ENCODE results near the gene B4GALT6. TPM values are rescaled to one million over a fixed set of nuclear protein-coding genes. Genes with fewer than 3 reads are reported as not detected.

B4GALT6 gene
- total RNA-seq, 2 experiments from 2014 or later, result 2.6 to 3.3 TPM

DNA sequence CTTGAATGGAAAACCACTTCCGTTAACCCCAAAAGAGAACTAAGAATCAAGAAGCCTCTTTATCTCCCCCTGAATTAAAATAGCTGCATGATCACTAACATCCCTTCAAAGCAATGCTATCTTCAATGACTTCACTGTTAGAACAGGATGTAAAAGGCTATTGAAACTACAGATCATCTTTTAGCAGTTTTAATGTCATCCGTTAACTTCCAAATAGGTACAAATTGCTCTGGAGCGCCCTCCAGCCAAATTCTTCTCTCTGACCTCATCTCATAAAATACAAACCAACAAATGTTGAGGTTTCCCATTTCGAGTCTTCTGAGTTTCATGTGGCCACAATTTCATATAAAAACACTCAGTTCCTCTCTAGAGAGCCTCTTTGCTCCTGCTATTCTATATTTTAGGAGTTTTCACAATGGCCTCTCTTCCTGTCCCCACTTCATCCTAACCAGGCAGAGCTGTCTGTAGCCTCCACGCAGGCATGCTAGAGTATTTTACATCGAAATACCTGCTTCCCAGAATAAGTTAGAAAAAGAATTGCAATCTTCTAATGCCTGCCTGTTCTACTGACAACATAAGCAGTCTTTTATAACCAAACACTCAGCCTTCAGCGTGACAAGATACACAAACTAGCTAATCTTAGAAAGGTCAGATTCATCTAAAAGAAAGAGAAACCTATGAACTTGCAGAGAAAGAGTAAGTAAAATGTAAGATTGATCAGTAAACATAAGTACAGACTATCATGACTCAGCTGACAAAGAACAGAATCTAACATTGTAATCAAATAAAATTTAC lies 37.9 kb downstream of the B4GALT6 start:
- ChIA-PET CTCF (no interaction called here), POLR2A (interaction anchor here (1.1 kb wide), 1 partner anchor 12 kb away, joined by 3 read pairs; no protein-coding TSS in a partner anchor)
- no peak for DNase-seq
- intact Hi-C loops (cut with micrococcal nuclease), result loop anchor here (1.0 to 5.0 kb wide), 2 partner anchors 13 to 36 kb away; partner anchors contain the start of gene B4GALT6
- no peaks in the 10 kb centered on the region for H3K9me3 Mint-ChIP-seq
- H3K27me3 Mint-ChIP-seq, result peaks cover 7% of the 10 kb centered on the region
- H3K36me3 Mint-ChIP-seq, result no peaks in the 10 kb centered on the region
- no peak overlapping the region for H3K4me3 Mint-ChIP-seq
- H3K27ac Mint-ChIP-seq, result no peak overlapping the region
- peaks cover 12% of the 10 kb centered on the region for H3K4me1 Mint-ChIP-seq (ENCODE audit: low read depth)

DNA sequence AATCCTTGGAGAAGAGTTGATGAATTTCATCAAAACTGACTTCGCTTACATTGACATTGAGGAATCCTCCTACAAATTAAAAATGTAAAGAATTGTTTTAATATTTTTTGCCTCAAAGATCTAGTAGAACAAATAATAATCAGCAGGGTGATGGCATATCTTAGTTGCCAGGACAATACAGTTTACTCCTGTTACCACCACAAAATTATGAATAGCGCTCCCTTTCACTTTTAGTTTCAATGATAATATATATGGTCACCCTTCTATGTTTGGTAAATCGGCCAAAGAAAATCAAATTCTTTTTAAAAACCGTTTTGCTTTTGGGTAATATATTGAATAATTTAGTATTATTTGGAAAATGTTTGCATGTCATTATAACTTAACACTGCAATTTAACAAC lies 39.0 kb downstream of the B4GALT6 start:
- CTCF ChIA-PET, result no interaction called here
- intact Hi-C loops (cut with micrococcal nuclease), result loop anchor here (5.0 kb wide), 1 partner anchor 37 kb away; the partner anchor contains the start of gene B4GALT6

DNA sequence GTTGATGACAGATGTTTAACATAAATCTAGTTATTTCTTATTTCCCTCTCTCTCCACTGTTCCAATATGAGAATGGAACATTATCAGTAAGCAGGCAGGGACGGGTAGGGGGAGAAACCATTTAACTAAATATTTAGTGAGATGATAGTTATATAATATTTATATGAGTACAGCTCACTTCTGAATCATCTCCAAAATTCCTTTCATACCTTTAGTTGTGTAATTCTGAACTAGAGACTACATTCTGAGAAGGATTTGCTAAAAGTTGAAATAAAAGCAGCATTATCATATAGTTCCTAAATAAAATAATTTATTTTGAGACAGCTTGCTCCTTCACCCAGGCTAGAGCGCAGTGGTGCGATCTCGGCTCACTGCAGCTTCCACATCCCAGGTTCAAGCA lies 41.4 kb downstream of the B4GALT6 start:
- CTCF ChIA-PET, result no interaction called here

More for the DNA sequence above, 39.0 kb downstream of the B4GALT6 start:
- Mint-ChIP-seq H3K4me3 (no peak overlapping the region), H3K27ac (no peak overlapping the region), H3K4me1 (ENCODE audit: low read depth) (peaks cover 11% of the 10 kb centered on the region), H3K36me3 (no peaks in the 10 kb centered on the region), H3K27me3 (peaks cover 3% of the 10 kb centered on the region), H3K9me3 (no peaks in the 10 kb centered on the region)
- DNase-seq, result no peak
- POLR2A ChIA-PET, result no interaction called here

DNA sequence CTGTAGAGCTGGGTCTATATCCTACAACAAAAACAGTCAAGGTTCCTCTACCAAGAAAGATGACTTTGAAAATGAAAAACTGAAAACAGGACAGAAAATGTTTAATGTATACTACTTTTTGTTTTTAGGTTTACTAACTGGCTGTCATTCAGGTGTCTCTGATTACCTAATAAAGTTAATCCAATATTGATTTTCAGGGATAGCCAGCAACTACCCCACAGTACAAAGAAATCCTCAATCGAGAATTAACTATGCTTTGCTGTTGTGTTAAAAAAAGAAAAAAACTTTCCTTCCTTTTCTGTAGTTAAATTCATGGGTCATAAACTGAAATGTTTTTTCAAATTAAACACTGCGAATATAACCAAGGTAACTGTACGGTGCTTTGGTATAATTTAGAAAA lies 46.9 kb downstream of the B4GALT6 start:
- Mint-ChIP-seq H3K9me3 (peaks cover 4% of the 10 kb centered on the region), H3K27me3 (peaks cover 10% of the 10 kb centered on the region), H3K4me1 (ENCODE audit: low read depth) (peaks cover 10% of the 10 kb centered on the region), H3K4me3 (no peak overlapping the region), H3K36me3 (peaks cover 2% of the 10 kb centered on the region), H3K27ac (no peak overlapping the region)
- ChIA-PET CTCF (interaction anchor here (1.5 kb wide), 1 partner anchor 87 kb away, joined by 4 read pairs; no protein-coding TSS in a partner anchor), POLR2A (no interaction called here)
- intact Hi-C loops (cut with micrococcal nuclease), result no loop called here
- no peak for DNase-seq

More for the DNA sequence above, 41.4 kb downstream of the B4GALT6 start:
- DNase-seq, result no peak
- Mint-ChIP-seq H3K4me3 (no peak overlapping the region), H3K4me1 (ENCODE audit: low read depth) (peaks cover 11% of the 10 kb centered on the region), H3K27me3 (peaks cover 4% of the 10 kb centered on the region), H3K36me3 (no peaks in the 10 kb centered on the region), H3K9me3 (no peaks in the 10 kb centered on the region), H3K27ac (no peak overlapping the region)
- intact Hi-C loops (cut with micrococcal nuclease), result no loop called here
- POLR2A ChIA-PET, result no interaction called here

DNA sequence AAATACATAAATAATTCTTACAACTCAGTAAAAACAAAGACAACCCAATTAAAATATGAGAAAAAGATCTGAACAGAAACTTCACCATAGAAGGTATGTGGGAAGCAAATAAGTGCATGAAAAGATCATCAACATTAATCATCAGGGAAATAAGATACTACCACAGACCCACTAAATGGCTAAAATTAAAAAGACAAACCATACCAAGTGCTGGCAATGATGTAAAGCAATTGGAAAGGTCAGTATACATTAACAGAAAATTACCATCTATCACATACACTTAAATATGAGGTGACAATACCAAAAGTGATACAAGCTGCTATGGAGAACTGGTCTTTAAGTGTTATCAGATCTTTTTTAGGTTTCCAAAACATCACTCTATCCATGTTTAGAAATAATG lies 48.0 kb downstream of the B4GALT6 start:
- CTCF ChIA-PET, result interaction anchor here (1.1 to 1.5 kb wide), 2 partner anchors 86 to 88 kb away, joined by 4 to 5 read pairs; no protein-coding TSS in a partner anchor
- H3K27me3 Mint-ChIP-seq, result peaks cover 10% of the 10 kb centered on the region
- peaks cover 4% of the 10 kb centered on the region for H3K9me3 Mint-ChIP-seq
- H3K36me3 Mint-ChIP-seq, result peaks cover 2% of the 10 kb centered on the region
- POLR2A ChIA-PET, result no interaction called here
- intact Hi-C loops (cut with micrococcal nuclease), result no loop called here
- no peak for DNase-seq
- no peak overlapping the region for H3K4me3 Mint-ChIP-seq
- peaks cover 10% of the 10 kb centered on the region for H3K4me1 Mint-ChIP-seq (ENCODE audit: low read depth)
- no peak overlapping the region for H3K27ac Mint-ChIP-seq

DNA sequence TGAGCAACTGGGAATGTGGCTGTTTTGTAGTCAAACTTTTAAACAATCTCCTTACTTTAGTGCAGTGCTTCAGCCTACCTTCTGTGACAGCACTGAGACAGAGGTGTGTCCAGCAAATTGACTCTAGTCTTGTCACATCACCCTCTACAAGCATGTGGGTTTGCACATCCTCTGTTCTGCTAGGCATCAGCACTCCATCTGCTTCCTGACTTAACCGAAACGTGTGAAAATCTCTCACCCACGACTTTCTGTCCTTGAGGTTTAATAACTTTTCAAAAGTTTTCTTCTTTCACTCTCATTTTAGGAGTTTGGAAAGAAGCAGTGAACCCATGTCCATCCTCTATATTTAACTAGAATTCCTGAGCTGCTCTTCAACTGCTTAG lies 50.1 kb downstream of the B4GALT6 start:
- Mint-ChIP-seq H3K9me3 (peaks cover 4% of the 10 kb centered on the region), H3K4me3 (no peak overlapping the region), H3K36me3 (peaks cover 2% of the 10 kb centered on the region), H3K4me1 (ENCODE audit: low read depth) (peaks cover 10% of the 10 kb centered on the region), H3K27ac (no peak overlapping the region), H3K27me3 (peaks cover 10% of the 10 kb centered on the region)
- ChIA-PET CTCF (interaction anchor here (1.2 to 1.4 kb wide), 2 partner anchors 24 to 88 kb away, joined by 3 read pairs; no protein-coding TSS in a partner anchor), POLR2A (no interaction called here)
- intact Hi-C loops (cut with micrococcal nuclease), result no loop called here
- DNase-seq, result no peak

DNA sequence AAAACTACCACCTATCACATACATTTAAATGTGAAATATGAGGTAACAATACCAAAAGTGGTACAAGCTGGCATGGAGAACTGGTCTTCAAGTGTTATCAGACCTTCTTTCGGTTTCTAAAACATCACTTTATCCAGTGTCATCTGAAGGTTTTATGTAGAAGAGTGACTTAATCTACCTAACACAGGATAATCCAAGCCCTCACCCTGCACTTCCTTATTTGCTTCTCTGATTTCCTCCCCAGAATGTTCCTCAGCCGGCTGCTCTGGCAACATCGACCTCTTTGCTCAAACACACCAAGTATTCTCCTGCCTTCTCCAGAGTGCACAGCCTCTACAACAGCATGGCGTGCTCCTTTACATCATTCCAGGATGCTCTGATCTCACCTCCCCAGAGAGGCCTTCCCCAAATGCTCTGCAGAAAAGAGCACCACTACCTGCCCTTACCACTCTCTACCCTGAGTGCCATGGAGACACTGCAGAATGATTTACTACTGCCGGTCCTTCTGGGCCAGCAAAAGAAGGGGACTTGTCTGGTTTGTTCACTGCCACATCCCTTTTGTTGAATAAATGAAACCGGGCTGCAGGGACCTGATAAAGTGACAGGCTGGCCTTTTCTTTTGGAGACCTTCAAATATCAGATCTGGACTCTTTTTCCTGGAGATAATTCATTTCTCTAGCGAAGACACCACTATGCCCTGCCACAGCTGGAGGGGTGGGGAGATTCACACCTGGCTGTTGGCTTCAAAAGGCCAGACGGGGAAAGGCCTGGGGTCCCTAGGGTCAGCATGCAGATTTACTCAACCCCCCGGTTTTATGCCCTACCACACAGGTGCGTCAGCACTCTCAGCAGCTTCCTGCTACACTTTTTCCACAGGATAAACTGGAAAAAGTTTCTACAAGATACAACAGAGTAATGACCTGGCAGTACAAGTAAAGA lies 50.7 kb downstream of the B4GALT6 start:
- Mint-ChIP-seq H3K27me3 (peaks cover 9% of the 10 kb centered on the region), H3K4me1 (ENCODE audit: low read depth) (peaks cover 10% of the 10 kb centered on the region), H3K4me3 (no peak overlapping the region), H3K27ac (no peak overlapping the region), H3K9me3 (peaks cover 4% of the 10 kb centered on the region), H3K36me3 (peaks cover 2% of the 10 kb centered on the region)
- ChIA-PET POLR2A (no interaction called here), CTCF (interaction anchor here (1.2 to 1.4 kb wide), 2 partner anchors 25 to 89 kb away, joined by 3 read pairs; no protein-coding TSS in a partner anchor)
- DNase-seq, result no peak
- intact Hi-C loops (cut with micrococcal nuclease), result no loop called here

DNA sequence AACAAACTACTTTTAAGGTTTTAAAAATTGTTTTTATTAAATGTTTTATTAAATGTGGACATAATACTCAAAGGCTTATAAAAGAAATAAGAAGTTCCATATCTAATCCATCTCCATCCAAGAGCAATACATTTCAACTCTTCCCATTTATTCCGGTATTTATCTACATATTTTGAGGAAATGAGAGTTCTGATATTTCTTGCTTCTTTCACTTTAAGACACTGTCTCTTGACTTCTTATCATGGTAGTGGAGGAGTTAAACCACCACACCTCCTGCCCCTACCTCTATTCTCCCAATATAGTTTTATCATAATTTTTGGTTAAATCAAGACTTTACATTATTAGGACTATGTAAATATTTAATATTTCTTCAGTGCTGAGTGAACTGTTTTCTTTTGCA lies 52.0 kb downstream of the B4GALT6 start:
- no peak for DNase-seq
- Mint-ChIP-seq H3K4me1 (ENCODE audit: low read depth) (peaks cover 10% of the 10 kb centered on the region), H3K4me3 (no peak overlapping the region), H3K9me3 (peaks cover 4% of the 10 kb centered on the region), H3K36me3 (peaks cover 2% of the 10 kb centered on the region), H3K27me3 (peaks cover 9% of the 10 kb centered on the region), H3K27ac (no peak overlapping the region)
- ChIA-PET CTCF (no interaction called here), POLR2A (no interaction called here)
- intact Hi-C loops (cut with micrococcal nuclease), result no loop called here

DNA sequence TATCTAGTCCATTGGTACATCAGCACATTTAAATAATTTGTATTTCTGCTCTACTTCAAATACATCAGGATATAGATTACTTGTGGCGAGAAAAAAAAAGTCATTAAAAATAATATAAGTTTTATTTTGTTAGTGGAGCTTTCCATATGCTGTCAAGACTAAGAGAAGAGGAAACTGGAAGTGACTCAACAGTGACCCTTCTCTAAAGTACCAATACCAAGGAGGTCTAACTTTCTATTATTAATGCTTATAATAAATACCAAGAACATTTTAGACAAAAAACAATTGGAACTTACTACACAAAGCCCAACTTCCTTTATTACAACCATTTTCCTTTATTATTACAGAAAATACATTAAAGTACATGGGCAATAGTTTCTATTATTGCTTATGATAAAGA lies 52.9 kb downstream of the B4GALT6 start:
- Mint-ChIP-seq H3K4me1 (ENCODE audit: low read depth) (peaks cover 10% of the 10 kb centered on the region), H3K27me3 (peaks cover 7% of the 10 kb centered on the region), H3K36me3 (no peaks in the 10 kb centered on the region), H3K4me3 (no peak overlapping the region), H3K27ac (no peak overlapping the region), H3K9me3 (peaks cover 4% of the 10 kb centered on the region)
- intact Hi-C loops (cut with micrococcal nuclease), result no loop called here
- POLR2A ChIA-PET, result no interaction called here
- DNase-seq, result no peak
- CTCF ChIA-PET, result no interaction called here

DNA sequence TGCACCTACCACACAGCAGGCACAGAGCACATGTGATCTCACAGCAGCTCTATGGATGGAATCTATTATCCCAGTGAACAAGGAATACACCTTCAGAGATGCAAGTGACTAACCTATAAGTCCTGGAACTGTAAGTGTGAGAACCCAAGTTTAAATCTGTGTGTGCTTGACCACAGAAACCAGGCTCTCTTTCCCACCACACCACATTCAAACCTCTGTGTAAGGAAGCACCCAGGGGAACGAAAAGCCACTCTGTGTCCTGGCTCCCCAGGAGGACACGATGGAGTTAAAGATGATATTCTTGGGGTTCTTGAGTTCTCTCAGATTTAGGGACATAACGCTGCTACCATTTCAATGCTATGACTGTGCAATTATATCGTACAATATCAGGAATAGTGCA lies 53.8 kb downstream of the B4GALT6 start:
- no peaks in the 10 kb centered on the region for H3K9me3 Mint-ChIP-seq
- no peaks in the 10 kb centered on the region for H3K36me3 Mint-ChIP-seq
- no peak overlapping the region for H3K27ac Mint-ChIP-seq
- ChIA-PET POLR2A (no interaction called here), CTCF (no interaction called here)
- DNase-seq, result no peak
- peaks cover 7% of the 10 kb centered on the region for H3K27me3 Mint-ChIP-seq
- no peak overlapping the region for H3K4me3 Mint-ChIP-seq
- intact Hi-C loops (cut with micrococcal nuclease), result no loop called here
- H3K4me1 Mint-ChIP-seq (ENCODE audit: low read depth), result peaks cover 10% of the 10 kb centered on the region

DNA sequence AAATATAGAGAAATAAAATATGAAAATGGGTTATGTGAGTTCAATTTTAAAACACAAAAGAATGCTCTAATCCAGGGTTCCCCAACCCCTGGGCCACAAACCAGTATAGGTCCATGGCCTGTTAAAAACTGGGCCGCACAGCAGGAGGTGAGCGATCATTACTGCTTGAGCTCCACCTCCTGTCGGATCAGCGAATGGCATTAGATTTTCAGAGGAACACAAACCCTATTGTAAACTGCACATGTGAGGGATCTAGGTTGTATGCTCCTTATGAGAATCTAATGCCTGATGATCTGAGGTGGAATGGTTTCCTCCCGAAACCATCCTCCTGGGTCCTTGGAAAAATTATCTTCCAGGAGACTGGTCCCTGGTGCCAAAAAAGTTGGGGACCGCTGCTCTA lies 58.0 kb downstream of the B4GALT6 start:
- Mint-ChIP-seq H3K27ac (no peak overlapping the region), H3K27me3 (no peaks in the 10 kb centered on the region), H3K9me3 (no peaks in the 10 kb centered on the region), H3K4me3 (no peak overlapping the region), H3K4me1 (ENCODE audit: low read depth) (no peaks in the 10 kb centered on the region), H3K36me3 (no peaks in the 10 kb centered on the region)
- no peak for DNase-seq
- intact Hi-C loops (cut with micrococcal nuclease), result no loop called here
- ChIA-PET POLR2A (no interaction called here), CTCF (no interaction called here)

DNA sequence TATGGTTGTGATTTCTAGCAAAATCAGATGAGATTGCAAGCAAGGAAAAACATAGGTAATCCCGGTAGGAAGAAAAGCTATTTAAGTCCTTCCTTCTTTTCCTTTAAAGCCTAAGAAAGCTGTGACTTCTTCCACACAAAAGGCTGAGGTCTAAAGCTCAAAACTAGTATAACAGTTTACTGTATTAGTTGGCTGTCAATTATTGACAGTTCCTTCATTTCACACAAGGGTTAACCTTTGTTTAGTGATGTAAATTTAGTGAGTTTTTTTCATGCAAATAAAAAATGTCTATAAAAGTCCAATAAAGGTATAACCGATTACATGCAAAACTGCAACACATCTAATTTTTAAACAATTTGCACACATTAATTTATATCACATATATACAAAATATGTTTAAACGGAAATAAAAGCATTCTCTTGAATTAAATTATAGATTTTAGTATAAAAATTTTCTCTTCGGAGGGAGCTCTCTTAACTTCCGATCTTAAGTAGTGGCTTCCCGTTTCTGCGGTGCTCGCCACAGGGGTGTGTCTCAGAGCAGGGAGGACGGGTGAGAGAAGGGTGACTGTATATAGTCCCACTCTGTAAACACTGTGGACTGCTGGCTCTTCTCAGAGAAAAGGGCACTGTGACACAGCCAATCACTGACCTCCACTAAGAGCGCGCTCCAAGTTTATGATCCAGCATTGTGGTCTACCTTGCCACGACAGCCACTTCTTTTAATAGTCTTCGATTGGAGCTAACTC lies 59.3 kb downstream of the B4GALT6 start:
- no peak for DNase-seq
- ChIA-PET CTCF (interaction anchor here (1.2 kb wide), 1 partner anchor 98 kb away, joined by 3 read pairs; no protein-coding TSS in a partner anchor), POLR2A (no interaction called here)
- Mint-ChIP-seq H3K4me1 (ENCODE audit: low read depth) (no peaks in the 10 kb centered on the region), H3K27ac (no peak overlapping the region), H3K4me3 (no peak overlapping the region), H3K9me3 (no peaks in the 10 kb centered on the region), H3K36me3 (no peaks in the 10 kb centered on the region), H3K27me3 (no peaks in the 10 kb centered on the region)
- intact Hi-C loops (cut with micrococcal nuclease), result no loop called here

Measured in activated CD4-positive, alpha-beta memory T cell treated with anti-CD3 and anti-CD28 coated beads for 36 hours (primary cell).